Activated CD4-positive, alpha-beta T cell treated with anti-CD3 and anti-CD28 coated beads, Interleukin-2, amount 10 ng/mL, durations not matched to agents 7 days and 5 days (primary cell): ENCODE measurements around the gene SMIM21. TPM values are rescaled to one million over a fixed set of nuclear protein-coding genes. Genes with fewer than 3 reads are reported as not detected.

Experiments
- CTCF ChIA-PET: fragments of 350-600 bp; sonication (Branson Sonifier 250); formaldehyde crosslinking; loops from one replicate; lab custom pipeline; 2021; ENCODE audit warnings: antibody characterized with exemption; lab: Charles Lee
- POLR2A ChIA-PET: fragments of 350-600 bp; sonication (Branson Sonifier 250); formaldehyde crosslinking; loops from one replicate; lab custom pipeline; 2021; ENCODE audit warnings: antibody characterized with exemption; lab: Charles Lee
- DNase-seq: peaks from one replicate; pipeline ENCODE4 v3.0.0-alpha.2; 2020
- H3K27ac Mint-ChIP-seq: one replicate; pipeline ENCODE4 v1.8.0; 2021; ENCODE audit warnings: mild to moderate bottlenecking, moderate library complexity, mixed read lengths
- H3K27me3 Mint-ChIP-seq: one replicate; pipeline ENCODE4 v1.8.0; 2021; ENCODE audit warnings: mixed read lengths
- H3K36me3 Mint-ChIP-seq: one replicate; pipeline ENCODE4 v1.8.0; 2021; ENCODE audit warnings: low read depth, mixed read lengths
- H3K4me1 Mint-ChIP-seq: one replicate; pipeline ENCODE4 v1.8.0; 2021; ENCODE audit warnings: mixed read lengths
- H3K4me3 Mint-ChIP-seq: one replicate; pipeline ENCODE4 v1.8.0; 2021; ENCODE audit warnings: mild to moderate bottlenecking, moderate library complexity, mixed read lengths
- H3K9me3 Mint-ChIP-seq: one replicate; pipeline ENCODE4 v1.8.0; 2021; ENCODE audit warnings: mixed read lengths
- total RNA-seq, 2 experiments: library from RNA; stranded (reverse); gene quantifications; one replicate each; pipeline ENCODE4 v1.2.3, GENCODE V29; 2021

SMIM21 gene
- total RNA-seq, 2 experiments from 2014 or later: not detected

GRCh38 chr18:75455249-75456198 lies 28.0 kb upstream of the SMIM21 start:
- no peak overlapping the region for H3K27ac Mint-ChIP-seq
- H3K36me3 Mint-ChIP-seq: no peaks in the 10 kb centered on the region

GRCh38 chr18:75454022-75454795 lies 26.7 kb upstream of the SMIM21 start:
- no peak overlapping the region for H3K27ac Mint-ChIP-seq
- no peak for DNase-seq
- H3K9me3 Mint-ChIP-seq: peaks cover 9% of the 10 kb centered on the region
- ChIA-PET CTCF (no interaction called here), POLR2A (no interaction called here)
- H3K4me1 Mint-ChIP-seq: peaks cover 3% of the 10 kb centered on the region
- H3K36me3 Mint-ChIP-seq: no peaks in the 10 kb centered on the region
- H3K27me3 Mint-ChIP-seq: peaks cover 71% of the 10 kb centered on the region
- H3K4me3 Mint-ChIP-seq: no peak overlapping the region

More at GRCh38 chr18:75455249-75456198, 28.0 kb upstream of the SMIM21 start:
- peaks cover 66% of the 10 kb centered on the region for H3K27me3 Mint-ChIP-seq
- H3K9me3 Mint-ChIP-seq: peaks cover 9% of the 10 kb centered on the region
- DNase-seq: no peak
- ChIA-PET POLR2A (no interaction called here), CTCF (no interaction called here)
- peak overlapping the region; percentile 44 for H3K4me3 Mint-ChIP-seq
- peaks cover 3% of the 10 kb centered on the region for H3K4me1 Mint-ChIP-seq

- ChIA-PET POLR2A (no interaction called here), CTCF (interaction anchor here (0.6 kb wide), 1 partner anchor 527 kb away, joined by 3 read pairs; no protein-coding TSS in a partner anchor)
- H3K27me3 Mint-ChIP-seq: peaks cover 50% of the 10 kb centered on the region
- H3K4me1 Mint-ChIP-seq: peaks cover 2% of the 10 kb centered on the region
- DNase-seq: no peak
- no peaks in the 10 kb centered on the region for H3K36me3 Mint-ChIP-seq
- no peaks in the 10 kb centered on the region for H3K9me3 Mint-ChIP-seq
- no peak overlapping the region for H3K27ac Mint-ChIP-seq
- H3K4me3 Mint-ChIP-seq: no peak overlapping the region
Measured at GRCh38 chr18:75450906-75451305, 23.4 kb upstream of the SMIM21 start.

- Mint-ChIP-seq H3K27ac (no peak overlapping the region), H3K36me3 (no peaks in the 10 kb centered on the region), H3K27me3 (peaks cover 1% of the 10 kb centered on the region), H3K9me3 (no peaks in the 10 kb centered on the region), H3K4me1 (peaks cover 8% of the 10 kb centered on the region), H3K4me3 (no peak overlapping the region)
- CTCF ChIA-PET: no interaction called here
- POLR2A ChIA-PET: no interaction called here
- no peak for DNase-seq
Measured at GRCh38 chr18:75441896-75442295, 14.4 kb upstream of the SMIM21 start.

DNA sequence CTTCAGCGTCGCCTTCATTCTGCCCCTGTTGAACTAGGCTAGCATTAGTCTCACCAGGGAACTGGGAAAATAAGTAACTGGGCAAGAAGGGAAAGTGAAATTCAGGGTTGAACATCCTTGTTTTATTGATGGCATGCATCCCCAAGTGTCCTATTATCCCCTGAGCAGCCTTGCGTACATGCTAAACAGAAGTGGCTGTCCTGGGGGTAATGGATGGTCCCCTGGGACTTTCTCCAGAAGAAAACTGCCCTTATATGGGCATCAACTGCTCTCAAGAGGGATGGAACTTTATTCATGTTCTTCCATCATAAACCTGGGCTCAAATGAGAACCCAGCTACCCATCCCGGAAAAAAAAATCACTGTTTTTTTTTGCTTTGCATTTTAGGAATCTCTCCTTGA lies 11.8 kb upstream of the SMIM21 start:
- CTCF ChIA-PET: no interaction called here
- POLR2A ChIA-PET: no interaction called here
- Mint-ChIP-seq H3K27ac (no peak overlapping the region), H3K4me3 (no peak overlapping the region), H3K27me3 (peaks cover 9% of the 10 kb centered on the region), H3K4me1 (peaks cover 7% of the 10 kb centered on the region), H3K9me3 (no peaks in the 10 kb centered on the region), H3K36me3 (no peaks in the 10 kb centered on the region)
- DNase-seq: no peak

DNA sequence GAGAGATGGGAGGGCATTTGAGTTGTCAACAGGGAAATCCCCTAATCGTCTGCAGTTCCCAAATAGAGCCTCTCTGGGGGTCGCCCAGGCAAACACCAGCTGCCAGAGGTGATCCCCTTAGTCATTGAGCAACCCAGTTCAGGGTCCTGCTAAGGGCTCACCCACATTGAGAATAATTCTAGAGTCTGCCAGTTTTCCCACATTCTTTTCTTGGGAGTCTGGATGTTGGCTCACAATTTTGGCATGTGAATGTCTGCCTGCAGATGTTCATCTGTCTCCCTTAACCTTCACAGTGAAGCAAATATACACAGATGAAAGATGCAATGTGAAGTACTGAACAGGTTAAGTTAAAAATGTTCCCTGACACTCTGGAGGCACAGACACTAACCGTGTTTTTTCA lies 11.4 kb upstream of the SMIM21 start:
- H3K36me3 Mint-ChIP-seq: no peaks in the 10 kb centered on the region
- H3K4me1 Mint-ChIP-seq: peaks cover 5% of the 10 kb centered on the region
- CTCF ChIA-PET: no interaction called here
- H3K9me3 Mint-ChIP-seq: no peaks in the 10 kb centered on the region
- no peak overlapping the region for H3K4me3 Mint-ChIP-seq
- DNase-seq: no peak
- no peak overlapping the region for H3K27ac Mint-ChIP-seq
- H3K27me3 Mint-ChIP-seq: peaks cover 10% of the 10 kb centered on the region
- POLR2A ChIA-PET: no interaction called here

DNA sequence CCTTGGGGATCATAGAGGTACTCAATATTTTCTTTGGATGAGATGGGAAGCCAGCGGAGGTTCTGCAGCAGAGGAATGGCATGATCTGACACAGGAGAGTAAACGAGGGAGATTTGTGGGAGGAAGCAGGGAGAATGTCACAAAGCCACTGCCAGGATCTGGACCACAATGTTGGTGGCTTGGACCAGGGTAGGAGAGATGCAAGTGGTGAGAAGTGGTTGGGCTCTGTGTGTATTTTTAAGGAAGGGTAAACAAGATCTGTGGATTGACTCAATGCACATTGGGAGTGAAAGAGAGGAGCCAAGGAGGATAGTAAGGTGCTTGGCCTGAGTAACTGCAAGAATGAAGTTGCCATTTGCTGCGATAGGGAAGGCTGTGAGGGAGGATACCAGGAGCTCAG lies 10.5 kb upstream of the SMIM21 start:
- H3K27me3 Mint-ChIP-seq: peaks cover 16% of the 10 kb centered on the region
- no peaks in the 10 kb centered on the region for H3K9me3 Mint-ChIP-seq
- ChIA-PET CTCF (no interaction called here), POLR2A (no interaction called here)
- H3K27ac Mint-ChIP-seq: no peak overlapping the region
- H3K36me3 Mint-ChIP-seq: no peaks in the 10 kb centered on the region
- no peaks in the 10 kb centered on the region for H3K4me1 Mint-ChIP-seq
- no peak for DNase-seq
- no peak overlapping the region for H3K4me3 Mint-ChIP-seq

DNA sequence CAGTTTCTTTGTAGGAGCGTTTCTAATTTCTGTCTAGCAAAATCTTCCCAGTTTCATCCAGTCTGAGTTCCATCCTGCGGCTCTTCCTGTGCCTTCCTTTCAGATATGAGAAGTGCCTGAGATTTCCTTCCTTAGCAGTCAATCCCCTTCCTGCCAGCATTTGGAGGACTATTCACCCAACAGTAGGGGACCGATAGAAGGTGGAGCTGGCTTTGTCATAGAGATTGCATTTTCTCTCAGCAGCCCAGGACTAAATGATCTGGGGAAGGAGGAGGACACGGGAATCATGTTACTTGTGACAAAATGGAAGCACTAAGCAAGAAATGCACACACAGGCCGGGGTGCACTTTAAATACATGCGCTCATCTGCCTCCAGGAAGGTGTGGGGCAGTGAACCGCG lies 5.6 kb upstream of the SMIM21 start:
- no peaks in the 10 kb centered on the region for H3K4me1 Mint-ChIP-seq
- H3K27me3 Mint-ChIP-seq: peaks cover 16% of the 10 kb centered on the region
- DNase-seq: no peak
- no peak overlapping the region for H3K4me3 Mint-ChIP-seq
- H3K36me3 Mint-ChIP-seq: no peaks in the 10 kb centered on the region
- POLR2A ChIA-PET: no interaction called here
- no peaks in the 10 kb centered on the region for H3K9me3 Mint-ChIP-seq
- no peak overlapping the region for H3K27ac Mint-ChIP-seq
- CTCF ChIA-PET: no interaction called here

DNA sequence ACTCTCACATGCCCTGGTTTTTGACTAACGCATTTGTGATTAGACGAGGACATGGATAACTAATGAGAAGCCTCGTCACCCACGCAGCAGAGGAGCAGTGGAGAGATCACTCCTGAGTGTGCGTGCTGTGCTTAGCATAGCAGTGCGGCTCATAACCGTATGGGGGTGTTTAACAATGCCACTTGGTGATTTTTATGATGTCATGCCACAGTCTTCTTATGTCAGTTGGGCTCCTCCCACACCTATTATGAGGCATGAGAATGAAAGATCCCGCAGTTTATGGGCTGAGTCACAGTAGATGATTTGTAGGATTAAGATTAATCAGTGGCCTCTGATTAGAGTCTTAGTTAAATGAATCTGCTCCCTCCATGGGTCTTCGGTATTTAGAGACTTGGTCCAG lies 2.5 kb upstream of the SMIM21 start:
- Mint-ChIP-seq H3K27me3 (peaks cover 11% of the 10 kb centered on the region), H3K36me3 (no peaks in the 10 kb centered on the region), H3K9me3 (no peaks in the 10 kb centered on the region), H3K4me1 (no peaks in the 10 kb centered on the region), H3K4me3 (no peak overlapping the region), H3K27ac (no peak overlapping the region)
- ChIA-PET POLR2A (no interaction called here), CTCF (no interaction called here)
- no peak for DNase-seq

DNA sequence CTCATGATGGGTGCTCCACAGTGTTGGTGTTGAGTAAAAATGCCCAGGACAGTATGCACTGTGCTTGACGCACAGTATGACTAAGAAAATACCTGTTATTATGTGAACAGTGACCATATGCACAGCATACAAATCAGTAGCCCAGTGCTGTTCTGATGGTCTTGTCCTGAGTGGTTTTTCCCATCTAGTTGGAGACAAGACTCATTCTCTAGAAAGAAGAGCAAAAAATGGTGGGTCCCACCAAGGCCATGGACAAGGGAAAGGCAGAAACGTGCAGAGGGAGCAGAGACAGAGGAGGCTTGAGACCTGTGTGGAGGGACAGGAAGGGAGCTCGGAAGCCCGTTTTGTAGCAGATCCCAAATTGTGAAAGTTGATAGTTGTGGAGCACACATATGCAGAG lies 987 bp upstream of the SMIM21 start:
- CTCF ChIA-PET: no interaction called here
- DNase-seq: no peak
- peaks cover 4% of the 10 kb centered on the region for H3K27me3 Mint-ChIP-seq
- no peaks in the 10 kb centered on the region for H3K4me1 Mint-ChIP-seq
- H3K4me3 Mint-ChIP-seq: no peak overlapping the region
- H3K9me3 Mint-ChIP-seq: no peaks in the 10 kb centered on the region
- no peaks in the 10 kb centered on the region for H3K36me3 Mint-ChIP-seq
- POLR2A ChIA-PET: no interaction called here
- no peak overlapping the region for H3K27ac Mint-ChIP-seq

GRCh38 chr18:75422341-75422910 lies 5.1 kb downstream of the SMIM21 start:
- no peak for DNase-seq
- ChIA-PET CTCF (interaction anchor here (1.2 kb wide), 1 partner anchor 208 kb away, joined by 3 read pairs; no protein-coding TSS in a partner anchor), POLR2A (no interaction called here)
- H3K27me3 Mint-ChIP-seq: no peaks in the 10 kb centered on the region
- H3K4me3 Mint-ChIP-seq: no peak overlapping the region
- no peaks in the 10 kb centered on the region for H3K4me1 Mint-ChIP-seq
- H3K36me3 Mint-ChIP-seq: no peaks in the 10 kb centered on the region
- no peak overlapping the region for H3K27ac Mint-ChIP-seq
- no peaks in the 10 kb centered on the region for H3K9me3 Mint-ChIP-seq

DNA sequence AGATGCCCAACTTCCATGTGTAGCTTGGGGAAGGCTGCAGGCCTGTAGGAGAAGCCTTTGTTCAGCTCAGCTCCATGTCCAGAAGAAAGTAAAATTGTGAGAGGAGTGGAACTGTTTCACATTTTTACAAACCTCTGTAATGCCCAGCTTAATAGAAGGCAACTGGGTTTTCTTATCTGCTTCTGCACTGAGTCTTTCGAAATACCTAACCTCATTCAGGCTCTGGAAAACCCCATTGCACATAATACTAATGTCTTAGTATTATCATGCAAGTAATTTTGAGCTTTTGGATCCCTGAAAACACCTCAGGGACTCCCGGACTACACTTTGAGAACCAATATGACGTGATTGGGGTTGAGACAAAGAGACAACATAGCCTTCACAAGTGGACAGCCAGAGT lies 5.8 kb downstream of the SMIM21 start:
- H3K4me1 Mint-ChIP-seq: no peaks in the 10 kb centered on the region
- no peak overlapping the region for H3K27ac Mint-ChIP-seq
- H3K9me3 Mint-ChIP-seq: no peaks in the 10 kb centered on the region
- H3K27me3 Mint-ChIP-seq: no peaks in the 10 kb centered on the region
- H3K36me3 Mint-ChIP-seq: no peaks in the 10 kb centered on the region
- H3K4me3 Mint-ChIP-seq: no peak overlapping the region
- ChIA-PET POLR2A (no interaction called here), CTCF (no interaction called here)
- DNase-seq: no peak
